Measurements from ENCODE around the gene MORC2.

- TF ChIP-seq CTCF (IDR thresholded peaks at IDR 0.05 in 2 of 3, conservative IDR thresholded peaks at IDR 0.05 in 1 of 3; ENCODE audit: control insufficient read depth in 2 of 3, extremely low read depth in 1 of 3, insufficient read depth in 1 of 3, low read depth in 3 of 3, low read length in 3 of 3) (no peak), POLR2AphosphoS5 (IDR thresholded peaks at IDR 0.05; ENCODE audit: low read length) (no peak)
These were observed 84.2 kb downstream of the MORC2 start for GRCh38 chr22:30884211-30885000.

Measured in GM12878 (cell line).